ENCODE results near the gene COPS4.
A peak's percentile ranks its signal among the peaks of the same experiment; 100 is the strongest.

DNA sequence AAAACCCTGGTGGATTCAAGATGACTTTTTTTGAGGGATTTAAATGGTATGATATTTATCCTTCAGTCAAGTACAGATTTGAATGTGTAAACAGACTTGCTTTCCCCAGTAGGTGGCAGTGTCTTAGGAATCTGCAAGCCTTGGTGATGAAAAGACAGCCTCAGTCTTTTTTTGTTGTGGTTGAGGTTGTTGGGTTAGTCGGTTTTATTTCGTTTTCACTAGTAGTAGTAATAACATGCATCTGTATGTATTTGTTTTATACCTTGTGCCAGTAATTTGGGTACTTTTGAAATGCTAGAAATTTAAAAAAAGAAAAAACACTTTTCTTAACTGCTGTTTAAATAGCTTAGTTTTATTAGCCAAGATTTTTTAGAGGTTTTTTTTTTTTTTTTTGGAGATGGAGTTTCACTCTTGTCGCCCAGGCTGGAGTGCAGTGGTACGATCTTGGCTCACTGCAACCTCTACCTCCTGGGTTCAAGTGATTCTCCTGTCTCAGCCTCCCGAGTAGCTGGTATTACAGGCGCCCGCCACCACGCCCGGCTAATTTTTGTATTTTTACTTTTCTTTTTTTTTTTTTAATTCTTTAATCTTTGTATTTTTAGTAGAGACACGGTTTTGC is 39.2 kb downstream of the COPS4 start:
- TF ChIP-seq, protein P1, sequence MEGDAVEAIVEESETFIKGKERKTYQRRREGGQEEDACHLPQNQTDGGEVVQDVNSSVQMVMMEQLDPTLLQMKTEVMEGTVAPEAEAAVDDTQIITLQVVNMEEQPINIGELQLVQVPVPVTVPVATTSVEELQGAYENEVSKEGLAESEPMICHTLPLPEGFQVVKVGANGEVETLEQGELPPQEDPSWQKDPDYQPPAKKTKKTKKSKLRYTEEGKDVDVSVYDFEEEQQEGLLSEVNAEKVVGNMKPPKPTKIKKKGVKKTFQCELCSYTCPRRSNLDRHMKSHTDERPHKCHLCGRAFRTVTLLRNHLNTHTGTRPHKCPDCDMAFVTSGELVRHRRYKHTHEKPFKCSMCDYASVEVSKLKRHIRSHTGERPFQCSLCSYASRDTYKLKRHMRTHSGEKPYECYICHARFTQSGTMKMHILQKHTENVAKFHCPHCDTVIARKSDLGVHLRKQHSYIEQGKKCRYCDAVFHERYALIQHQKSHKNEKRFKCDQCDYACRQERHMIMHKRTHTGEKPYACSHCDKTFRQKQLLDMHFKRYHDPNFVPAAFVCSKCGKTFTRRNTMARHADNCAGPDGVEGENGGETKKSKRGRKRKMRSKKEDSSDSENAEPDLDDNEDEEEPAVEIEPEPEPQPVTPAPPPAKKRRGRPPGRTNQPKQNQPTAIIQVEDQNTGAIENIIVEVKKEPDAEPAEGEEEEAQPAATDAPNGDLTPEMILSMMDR (IDR thresholded peaks at IDR 0.05): peak; percentile 54 to 68 (median 62)
- TF ChIP-seq EP300 (IDR thresholded peaks at IDR 0.05): no peak
